ENCODE data around the gene CEP89. TPM values are rescaled to one million over a fixed set of nuclear protein-coding genes. Genes with fewer than 3 reads are reported as not detected.
"Not testable (repeated sequence)": the region's sequence is repeated elsewhere in the genome, so short reads cannot be mapped to it uniquely, and the experiment has no call there.

CEP89 gene
- total and polyA plus RNA-seq, 2 donors: 13.9 to 15.4 TPM

GRCh38 chr19:32988254-32988653, 16.5 kb upstream of the CEP89 start:
- DNase-seq (ENCODE audit: extremely low spot score); H3K27ac ChIP-seq (ENCODE audit: low read depth); H3K4me3 ChIP-seq (ENCODE audit: low read depth, low read length); H3K4me1 ChIP-seq (ENCODE audit: insufficient read depth); H3K36me3 ChIP-seq (ENCODE audit: insufficient read depth): not testable (repeated sequence)
- WGBS: 87% methylated on average over 5 of the region's 5 CpGs

- DNase-seq (ENCODE audit: extremely low spot score); H3K4me1 ChIP-seq (ENCODE audit: insufficient read depth); H3K27ac ChIP-seq (ENCODE audit: low read depth); H3K36me3 ChIP-seq (ENCODE audit: insufficient read depth); H3K4me3 ChIP-seq (ENCODE audit: low read depth, low read length): not testable (repeated sequence)
- WGBS: 91% methylated on average over 6 of the region's 6 CpGs
Observed at GRCh38 chr19:32982488-32982887, 10.7 kb upstream of the CEP89 start.

- 87% methylated on average over 7 of the region's 7 CpGs for WGBS
- not testable (repeated sequence) for H3K4me3 ChIP-seq (ENCODE audit: low read depth, low read length)
Observed at GRCh38 chr19:32979807-32980206, 8.0 kb upstream of the CEP89 start.

GRCh38 chr19:32977813-32978212, 6.1 kb upstream of the CEP89 start:
- H3K36me3 ChIP-seq (ENCODE audit: insufficient read depth); H3K4me3 ChIP-seq (ENCODE audit: low read depth, low read length); H3K27ac ChIP-seq (ENCODE audit: low read depth); DNase-seq (ENCODE audit: extremely low spot score); H3K4me1 ChIP-seq (ENCODE audit: insufficient read depth): not testable (repeated sequence)
- WGBS: 96% methylated on average over 4 of the region's 4 CpGs

More at GRCh38 chr19:32979807-32980206, 8.0 kb upstream of the CEP89 start:
- H3K27ac ChIP-seq (ENCODE audit: low read depth); H3K4me1 ChIP-seq (ENCODE audit: insufficient read depth); DNase-seq (ENCODE audit: extremely low spot score); H3K36me3 ChIP-seq (ENCODE audit: insufficient read depth): not testable (repeated sequence)

- WGBS: 72% methylated on average over 7 of the region's 7 CpGs
- H3K36me3 ChIP-seq (ENCODE audit: insufficient read depth): no peaks in the 10 kb centered on the region
- H3K27ac ChIP-seq (ENCODE audit: low read depth): no peak overlapping the region
- H3K4me3 ChIP-seq (ENCODE audit: low read depth, low read length): no peak overlapping the region
- DNase-seq (ENCODE audit: extremely low spot score): no peak
- no peaks in the 10 kb centered on the region for H3K4me1 ChIP-seq (ENCODE audit: insufficient read depth)
Observed at GRCh38 chr19:32977280-32977679, 5.5 kb upstream of the CEP89 start.

- Histone ChIP-seq H3K4me1 (ENCODE audit: insufficient read depth) (no peaks in the 10 kb centered on the region), H3K4me3 (ENCODE audit: low read depth, low read length) (no peak overlapping the region), H3K36me3 (ENCODE audit: insufficient read depth) (no peaks in the 10 kb centered on the region), H3K27ac (ENCODE audit: low read depth) (no peak overlapping the region)
- DNase-seq (ENCODE audit: extremely low spot score): peak; percentile 2
- WGBS: 44% methylated on average over 14 of the region's 14 CpGs
Observed at GRCh38 chr19:32976223-32976805, 4.6 kb upstream of the CEP89 start.

GRCh38 chr19:32971012-32971595, 654 bp downstream of the CEP89 start:
- H3K4me1 ChIP-seq (ENCODE audit: insufficient read depth): no peaks in the 10 kb centered on the region
- no peak overlapping the region for H3K27ac ChIP-seq (ENCODE audit: low read depth)
- H3K36me3 ChIP-seq (ENCODE audit: insufficient read depth): no peaks in the 10 kb centered on the region
- peak overlapping the region; percentile 83 for H3K4me3 ChIP-seq (ENCODE audit: low read depth, low read length)
- WGBS: 19% methylated on average over 21 of the region's 21 CpGs
- DNase-seq (ENCODE audit: extremely low spot score): no peak

- Histone ChIP-seq H3K27ac (ENCODE audit: low read depth) (no peak overlapping the region), H3K4me1 (ENCODE audit: insufficient read depth) (no peaks in the 10 kb centered on the region), H3K36me3 (ENCODE audit: insufficient read depth) (no peaks in the 10 kb centered on the region), H3K4me3 (ENCODE audit: low read depth, low read length) (no peak overlapping the region)
- 90% methylated on average over 10 of the region's 10 CpGs for WGBS
- no peak for DNase-seq (ENCODE audit: extremely low spot score)
Observed at GRCh38 chr19:32969549-32969948, 2.2 kb downstream of the CEP89 start.

GRCh38 chr19:32966750-32967149, 5.0 kb downstream of the CEP89 start:
- 94% methylated on average over 9 of the region's 9 CpGs for WGBS

GRCh38 chr19:32945260-32945659, 26.5 kb downstream of the CEP89 start:
- Histone ChIP-seq H3K27ac (ENCODE audit: low read depth) (no peak overlapping the region), H3K4me1 (ENCODE audit: insufficient read depth) (no peaks in the 10 kb centered on the region), H3K4me3 (ENCODE audit: low read depth, low read length) (no peak overlapping the region), H3K36me3 (ENCODE audit: insufficient read depth) (peaks cover 1% of the 10 kb centered on the region)
- DNase-seq (ENCODE audit: extremely low spot score): no peak
- WGBS: 82% methylated on average over 3 of the region's 3 CpGs

More at GRCh38 chr19:32966750-32967149, 5.0 kb downstream of the CEP89 start:
- no peak for DNase-seq (ENCODE audit: extremely low spot score)
- no peaks in the 10 kb centered on the region for H3K36me3 ChIP-seq (ENCODE audit: insufficient read depth)
- H3K27ac ChIP-seq (ENCODE audit: low read depth): no peak overlapping the region
- H3K4me3 ChIP-seq (ENCODE audit: low read depth, low read length): no peak overlapping the region
- H3K4me1 ChIP-seq (ENCODE audit: insufficient read depth): no peaks in the 10 kb centered on the region

- DNase-seq (ENCODE audit: extremely low spot score); H3K36me3 ChIP-seq (ENCODE audit: insufficient read depth); H3K27ac ChIP-seq (ENCODE audit: low read depth); H3K4me3 ChIP-seq (ENCODE audit: low read depth, low read length); H3K4me1 ChIP-seq (ENCODE audit: insufficient read depth): not testable (repeated sequence)
- 86% methylated on average over 5 of the region's 5 CpGs for WGBS
Observed at GRCh38 chr19:32941273-32941672, 30.5 kb downstream of the CEP89 start.

GRCh38 chr19:32936065-32936464, 35.7 kb downstream of the CEP89 start:
- 93% methylated on average over 8 of the region's 8 CpGs for WGBS
- Histone ChIP-seq H3K36me3 (ENCODE audit: insufficient read depth) (no peaks in the 10 kb centered on the region), H3K4me3 (ENCODE audit: low read depth, low read length) (no peak overlapping the region), H3K27ac (ENCODE audit: low read depth) (no peak overlapping the region), H3K4me1 (ENCODE audit: insufficient read depth) (no peaks in the 10 kb centered on the region)
- DNase-seq (ENCODE audit: extremely low spot score): no peak

- Histone ChIP-seq H3K27ac (ENCODE audit: low read depth) (no peak overlapping the region), H3K4me3 (ENCODE audit: low read depth, low read length) (no peak overlapping the region), H3K4me1 (ENCODE audit: insufficient read depth) (no peaks in the 10 kb centered on the region), H3K36me3 (ENCODE audit: insufficient read depth) (no peaks in the 10 kb centered on the region)
- 91% methylated on average over 9 of the region's 9 CpGs for WGBS
- no peak for DNase-seq (ENCODE audit: extremely low spot score)
Observed at GRCh38 chr19:32935629-32936028, 36.1 kb downstream of the CEP89 start.

GRCh38 chr19:32933571-32933970, 38.2 kb downstream of the CEP89 start:
- H3K27ac ChIP-seq (ENCODE audit: low read depth): no peak overlapping the region
- WGBS: 93% methylated on average over 3 of the region's 3 CpGs
- H3K4me3 ChIP-seq (ENCODE audit: low read depth, low read length): no peak overlapping the region
- H3K4me1 ChIP-seq (ENCODE audit: insufficient read depth): no peaks in the 10 kb centered on the region
- DNase-seq (ENCODE audit: extremely low spot score): no peak
- peaks cover 3% of the 10 kb centered on the region for H3K36me3 ChIP-seq (ENCODE audit: insufficient read depth)
